ENCODE results near the gene CLDN24.

CLDN24 gene

GRCh38 chr4:183362036-183362435 lies 39.8 kb upstream of the CLDN24 start:
- no peak for DNase-seq (ENCODE audit: low read depth, low spot score)
- in situ Hi-C loops (cut with HindIII; ENCODE audit: low sequenced_read_pairs) = no loop called here
- H3K4me3 ChIP-seq (ENCODE audit: low read depth, low read length) = no peak overlapping the region
- no peak for TF ChIP-seq CTCF (IDR thresholded peaks at IDR 0.05; ENCODE audit: low read depth, low read length)

- DNase-seq (ENCODE audit: low read depth, low spot score) = peak; percentile 38
- no peak for TF ChIP-seq CTCF (IDR thresholded peaks at IDR 0.05; ENCODE audit: low read depth, low read length)
- in situ Hi-C loops (cut with HindIII; ENCODE audit: low sequenced_read_pairs) = no loop called here
- H3K4me3 ChIP-seq (ENCODE audit: low read depth, low read length) = no peak overlapping the region
Measured at GRCh38 chr4:183360161-183360919, 38.1 kb upstream of the CLDN24 start.

GRCh38 chr4:183358215-183358755 lies 36.1 kb upstream of the CLDN24 start:
- in situ Hi-C loops (cut with HindIII; ENCODE audit: low sequenced_read_pairs) = no loop called here
- DNase-seq (ENCODE audit: low read depth, low spot score) = no peak
- no peak overlapping the region for H3K4me3 ChIP-seq (ENCODE audit: low read depth, low read length)
- TF ChIP-seq CTCF (IDR thresholded peaks at IDR 0.05; ENCODE audit: low read depth, low read length) = no peak

GRCh38 chr4:183356931-183357675 lies 34.9 kb upstream of the CLDN24 start:
- TF ChIP-seq CTCF (IDR thresholded peaks at IDR 0.05; ENCODE audit: low read depth, low read length) = no peak
- in situ Hi-C loops (cut with HindIII; ENCODE audit: low sequenced_read_pairs) = no loop called here
- no peak for DNase-seq (ENCODE audit: low read depth, low spot score)
- H3K4me3 ChIP-seq (ENCODE audit: low read depth, low read length) = no peak overlapping the region

GRCh38 chr4:183356173-183356830 lies 34.1 kb upstream of the CLDN24 start:
- TF ChIP-seq CTCF (IDR thresholded peaks at IDR 0.05; ENCODE audit: low read depth, low read length) = no peak
- in situ Hi-C loops (cut with HindIII; ENCODE audit: low sequenced_read_pairs) = no loop called here
- H3K4me3 ChIP-seq (ENCODE audit: low read depth, low read length) = no peak overlapping the region
- DNase-seq (ENCODE audit: low read depth, low spot score) = no peak

GRCh38 chr4:183355405-183355804 lies 33.2 kb upstream of the CLDN24 start:
- in situ Hi-C loops (cut with HindIII; ENCODE audit: low sequenced_read_pairs) = no loop called here
- DNase-seq (ENCODE audit: low read depth, low spot score) = peak; percentile 67
- no peak for TF ChIP-seq CTCF (IDR thresholded peaks at IDR 0.05; ENCODE audit: low read depth, low read length)

More at GRCh38 chr4:183355405-183355804, 33.2 kb upstream of the CLDN24 start:
- no peak overlapping the region for H3K4me3 ChIP-seq (ENCODE audit: low read depth, low read length)

Measured in astrocyte of the spinal cord (primary cell).